Stimulated activated CD4-positive, alpha-beta T cell treated with anti-CD3 and anti-CD28 coated beads, Interleukin-1b, Interleukin-23, amount 100 ng/mL, for 1 hour (primary cell): ENCODE results near the gene PRDM16.

Experiments used
- DNase-seq, 2 donors: peaks; one replicate each; pipeline ENCODE4 v3.0.0-alpha.2; 2020; ENCODE audit warnings: low read depth in 2 of 2

PRDM16 gene

GRCh38 chr1:3321559-3322449, 252.8 kb downstream of the PRDM16 start:
- no peak for DNase-seq

DNA sequence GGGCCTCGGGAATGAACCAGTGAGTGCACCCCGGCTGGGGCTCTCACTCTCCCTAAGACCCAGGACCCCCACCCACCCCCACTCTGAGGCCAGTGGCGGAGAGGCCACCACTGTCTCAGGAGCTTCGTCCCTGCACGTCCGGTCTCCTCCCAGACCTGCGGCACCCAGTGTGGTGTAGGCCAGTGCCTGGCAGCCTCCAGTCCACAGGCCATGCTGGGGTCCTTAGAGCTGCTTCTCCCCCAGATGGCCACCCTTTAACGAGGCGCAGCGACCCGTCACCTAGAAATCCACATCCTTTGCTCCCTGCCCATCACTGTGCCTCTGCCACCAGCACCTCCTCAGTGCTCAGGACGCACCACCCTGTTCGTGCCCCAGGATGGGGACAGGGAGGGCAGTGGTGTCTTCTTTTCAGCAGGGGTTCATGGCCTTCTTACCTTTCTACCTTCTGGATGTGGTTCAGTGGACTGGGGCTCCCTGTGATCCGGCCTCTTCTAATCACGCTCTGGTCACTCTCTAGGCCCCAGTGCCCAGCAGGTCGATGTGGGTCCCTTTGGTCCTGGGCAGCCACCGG, 253.5 kb downstream of the PRDM16 start:
- no peak for DNase-seq

- DNase-seq: no peak
These were observed 254.2 kb downstream of the PRDM16 start for GRCh38 chr1:3323021-3323795.

DNA sequence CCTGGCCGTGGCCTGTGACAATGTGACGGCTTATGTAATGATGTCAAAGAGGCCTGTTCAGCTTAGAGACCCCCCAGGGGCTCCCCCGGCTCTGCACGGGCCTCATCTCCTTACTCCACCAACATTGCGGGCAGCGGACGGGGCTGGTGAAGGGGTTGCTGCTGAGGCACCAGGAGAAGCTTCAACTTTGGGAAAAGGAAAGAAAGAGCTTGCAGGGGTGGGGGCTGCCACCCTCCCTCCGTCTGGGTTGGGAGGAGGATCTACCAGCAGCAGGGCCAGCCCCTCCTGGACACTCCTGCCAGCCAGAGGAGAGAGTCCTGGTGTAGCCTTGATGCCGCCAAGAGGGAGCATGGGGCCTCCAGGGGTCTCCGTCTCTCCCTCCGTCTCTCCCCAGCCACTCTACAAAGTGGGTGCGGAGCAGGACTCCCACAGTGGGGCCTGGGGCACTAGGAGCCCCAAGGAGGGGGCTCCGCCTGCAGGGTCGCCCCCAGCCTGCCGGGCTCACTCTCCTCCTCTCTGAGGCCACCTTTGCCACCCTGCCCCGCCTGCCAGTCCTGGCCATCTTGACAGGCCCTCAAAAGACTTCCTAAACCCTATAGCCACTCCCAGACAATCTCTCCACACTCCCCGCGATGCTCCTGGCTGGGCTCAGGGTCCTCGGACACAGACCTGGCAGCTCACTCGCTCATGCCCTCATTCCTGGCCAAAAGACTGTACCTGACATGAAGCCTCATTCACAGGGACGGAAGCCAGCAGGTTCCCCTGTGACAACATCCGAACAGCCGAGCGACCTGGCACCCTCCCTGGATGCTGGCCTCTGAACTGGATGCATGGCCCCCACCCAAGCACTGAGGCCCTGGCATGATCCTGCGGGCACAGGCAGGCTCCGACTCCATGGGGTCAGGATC, 255.0 kb downstream of the PRDM16 start:
- DNase-seq: no peak

- no peak for DNase-seq
These were observed 255.9 kb downstream of the PRDM16 start for GRCh38 chr1:3324704-3325535.

DNA sequence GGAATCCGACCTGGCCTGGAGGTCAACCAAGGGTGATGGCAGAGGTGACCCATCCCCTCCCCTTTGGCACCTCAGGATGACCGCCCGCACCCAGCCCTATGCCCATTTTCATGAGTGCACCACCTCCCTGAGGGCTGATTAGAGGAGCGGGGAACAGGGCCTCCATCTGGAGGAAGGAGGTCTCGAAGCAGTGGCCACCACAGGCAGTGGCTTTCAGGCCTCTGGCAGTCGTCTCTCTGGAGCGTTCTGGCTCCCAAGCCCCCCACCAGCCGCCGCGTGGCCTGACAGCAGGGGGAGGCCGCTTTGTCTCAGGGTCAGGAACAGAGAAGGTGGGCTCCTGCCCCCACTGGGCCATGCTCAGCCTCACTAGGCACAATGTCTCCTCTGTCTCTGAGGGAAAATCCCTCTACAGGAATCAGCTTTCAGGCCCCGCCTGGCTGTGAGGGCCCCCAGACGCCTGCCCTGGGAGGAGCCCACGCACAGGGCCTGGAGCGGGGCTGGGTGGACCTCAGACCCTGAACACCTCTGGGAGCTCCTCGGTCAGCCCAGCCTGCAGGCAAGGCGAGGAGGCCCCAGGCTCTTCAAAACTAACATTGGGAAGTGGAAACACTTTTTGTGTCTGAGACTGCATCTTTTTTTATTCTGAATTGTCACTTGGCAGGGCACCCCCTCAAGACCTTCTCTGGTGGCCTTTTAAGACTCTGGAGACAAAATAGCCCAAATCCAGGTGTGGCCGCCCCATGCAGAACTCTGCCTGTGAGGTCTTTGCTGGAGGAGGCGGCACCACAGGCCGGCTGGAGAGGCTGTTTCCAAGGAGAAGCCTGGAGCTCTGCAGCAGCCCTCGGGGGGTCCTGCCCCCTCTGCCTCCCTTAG, 257.7 kb downstream of the PRDM16 start:
- no peak for DNase-seq

DNA sequence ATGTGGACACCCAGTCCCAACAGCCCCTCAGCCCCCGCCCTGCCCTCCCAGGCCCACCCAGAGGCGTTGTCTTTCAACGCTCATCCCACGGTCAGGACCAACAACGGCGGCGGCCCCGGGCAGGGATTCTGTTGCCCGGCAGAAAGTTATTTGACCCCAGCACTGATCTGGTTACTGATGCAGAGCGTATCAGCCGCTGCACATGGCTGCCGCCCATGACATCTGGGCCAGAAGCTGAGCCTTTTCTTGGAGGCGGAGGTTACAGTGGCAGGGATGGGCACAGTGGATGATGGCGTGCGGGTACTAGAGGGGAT, 258.3 kb downstream of the PRDM16 start:
- no peak for DNase-seq

DNA sequence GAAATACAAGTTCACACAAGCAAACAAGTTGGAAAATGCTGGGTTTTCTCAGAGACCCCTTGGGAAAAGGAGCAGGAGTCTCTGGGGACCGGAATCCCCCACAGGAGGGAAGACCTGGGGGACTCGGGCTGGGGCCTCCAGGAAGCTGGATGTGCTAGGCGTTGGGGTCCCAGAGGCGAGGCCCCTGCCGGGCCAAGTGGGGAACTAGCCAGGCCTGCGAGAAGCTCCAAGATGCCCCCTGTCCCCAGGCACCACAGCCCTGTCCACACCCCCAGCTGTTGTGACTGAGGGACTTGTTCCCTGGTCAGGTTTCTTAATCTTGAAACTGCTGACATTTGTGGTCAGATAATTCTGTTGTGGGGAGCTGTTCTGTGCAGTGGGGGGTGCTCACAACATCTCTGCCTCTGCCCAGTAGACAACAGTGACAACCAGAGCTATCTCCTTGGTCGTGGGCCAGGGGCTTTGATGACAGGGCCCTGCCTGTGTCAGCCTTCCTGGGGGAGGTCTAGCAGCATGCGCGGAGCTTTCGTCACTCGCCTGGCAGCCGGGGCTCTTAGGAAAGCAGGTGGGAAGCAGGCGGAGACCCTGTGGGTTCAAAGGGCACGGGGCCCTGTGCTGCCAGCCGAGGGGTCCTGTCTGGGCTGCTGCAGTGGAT, 259.1 kb downstream of the PRDM16 start:
- DNase-seq: no peak

DNA sequence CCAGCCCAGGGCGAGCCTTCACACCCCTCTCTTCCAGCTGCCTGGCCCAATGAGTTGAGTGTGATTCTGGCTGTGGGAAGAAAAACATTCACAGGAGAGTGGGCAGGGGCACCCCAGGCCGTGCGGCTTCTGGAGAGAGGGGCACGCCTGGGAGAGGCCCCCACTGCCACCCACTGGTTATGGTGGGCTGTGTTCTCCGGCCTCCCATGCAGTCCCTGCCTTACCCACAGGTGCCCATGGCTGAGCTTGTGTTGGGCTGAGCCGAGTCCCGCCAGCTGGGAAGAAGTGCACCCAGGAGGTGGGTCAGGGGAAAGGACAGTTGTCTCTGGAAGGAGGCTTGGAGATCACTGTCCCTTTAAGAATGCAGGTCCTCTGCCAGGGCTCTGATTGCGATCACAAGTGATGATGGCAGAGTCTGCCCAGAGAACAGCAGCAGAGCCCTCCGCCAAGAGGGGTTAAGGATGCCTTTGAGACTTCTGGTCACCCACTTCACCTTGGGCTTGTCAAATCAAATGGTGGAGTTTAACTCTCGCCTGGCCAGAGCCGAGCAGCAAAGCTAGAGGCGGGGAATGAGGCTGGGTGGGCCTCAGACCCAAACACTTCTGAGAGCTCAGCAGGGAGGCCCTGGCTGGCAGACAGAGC, 260.8 kb downstream of the PRDM16 start:
- no peak for DNase-seq

GRCh38 chr1:3330771-3331245, 261.8 kb downstream of the PRDM16 start:
- DNase-seq: no peak

GRCh38 chr1:3331564-3331963, 262.6 kb downstream of the PRDM16 start:
- DNase-seq: no peak

DNA sequence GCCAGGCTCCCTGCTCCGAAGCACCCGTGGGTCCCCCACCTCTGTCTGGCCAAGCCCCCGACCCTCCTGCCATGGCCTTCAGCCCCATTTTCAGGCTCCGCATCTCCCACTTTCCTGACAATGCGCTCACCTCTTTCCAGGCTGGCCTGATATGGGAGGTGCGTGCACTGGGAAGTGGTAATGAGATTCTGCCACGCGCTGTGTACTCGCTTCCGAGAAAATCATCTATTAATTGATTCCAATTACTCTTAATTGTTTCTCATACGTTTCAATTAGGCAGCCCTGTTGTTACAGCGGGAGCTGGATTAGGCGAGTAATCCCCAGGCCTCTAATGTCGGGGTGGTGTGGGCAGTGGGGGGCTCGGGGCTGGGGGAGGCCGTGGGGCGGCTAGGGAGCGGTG, 263.0 kb downstream of the PRDM16 start:
- DNase-seq: no peak

DNA sequence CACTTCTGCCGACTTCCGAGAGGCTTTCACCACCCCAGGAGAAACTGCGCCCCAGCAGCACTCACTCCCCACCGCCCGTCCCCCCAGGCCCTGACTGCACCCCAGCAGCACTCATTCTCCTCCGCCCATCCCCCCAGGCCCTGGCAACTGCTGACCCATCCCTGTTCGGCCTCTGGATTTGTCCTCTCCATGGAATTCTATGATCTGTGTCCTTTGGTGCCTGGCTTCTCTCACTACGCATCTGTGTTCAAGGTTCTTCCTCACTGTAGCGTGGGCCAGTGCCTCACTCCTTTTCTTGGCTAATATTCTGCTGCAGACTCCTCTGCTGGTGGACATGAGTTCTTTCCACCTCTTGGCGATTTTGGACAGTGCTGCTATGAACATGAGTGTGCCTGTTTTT, 263.7 kb downstream of the PRDM16 start:
- no peak for DNase-seq

- no peak for DNase-seq
These were observed 264.9 kb downstream of the PRDM16 start for GRCh38 chr1:3333903-3334302.

GRCh38 chr1:3334366-3334765, 265.4 kb downstream of the PRDM16 start:
- DNase-seq: no peak

DNA sequence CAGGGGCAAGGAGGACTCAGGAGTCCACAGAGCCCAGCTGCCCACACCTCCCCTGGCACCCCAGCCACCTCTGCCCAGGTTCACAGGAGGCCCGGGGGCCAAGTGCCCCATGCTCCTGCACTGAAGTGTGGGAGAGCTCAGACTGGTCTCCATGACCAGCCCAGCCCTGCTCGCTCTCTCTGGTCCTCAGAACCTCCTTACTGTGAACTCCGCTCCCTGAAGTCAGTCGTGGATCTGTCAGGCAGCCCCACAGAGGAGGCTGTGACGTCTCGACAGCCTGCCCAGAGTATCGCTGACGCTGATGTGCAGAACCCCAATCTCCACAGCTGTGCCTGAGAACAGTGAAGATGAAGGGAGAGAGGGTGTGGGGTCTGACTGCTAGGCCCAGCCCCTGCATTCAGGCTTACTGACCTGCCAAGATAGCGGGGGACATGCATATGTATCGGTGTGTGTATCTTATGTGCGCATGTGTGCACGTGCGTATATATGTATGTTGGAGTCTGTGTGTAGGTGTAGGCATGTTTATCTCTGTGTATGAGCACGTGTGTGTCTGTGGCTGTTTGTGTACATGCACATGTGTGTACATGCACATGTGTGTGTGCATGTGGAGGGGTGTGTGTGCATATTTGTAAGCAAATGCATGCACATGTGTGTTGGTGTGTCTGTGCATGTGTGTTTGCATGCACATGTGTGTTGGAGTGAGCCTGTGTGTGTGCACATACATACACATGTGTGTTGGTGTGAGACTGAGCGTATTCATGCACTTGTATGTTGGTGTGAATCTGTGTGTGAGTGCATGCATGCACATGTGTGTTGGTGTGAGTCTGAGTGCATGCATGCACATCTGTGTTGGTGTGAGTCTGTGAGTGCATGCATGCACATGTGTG, 267.0 kb downstream of the PRDM16 start:
- no peak for DNase-seq
